ENCODE measurements around the gene CA10. TPM values are rescaled to one million over a fixed set of nuclear protein-coding genes. Genes with fewer than 3 reads are reported as not detected.

The CA10 gene
- total RNA-seq, 4 donors from 2014 or later, result not detected

DNA sequence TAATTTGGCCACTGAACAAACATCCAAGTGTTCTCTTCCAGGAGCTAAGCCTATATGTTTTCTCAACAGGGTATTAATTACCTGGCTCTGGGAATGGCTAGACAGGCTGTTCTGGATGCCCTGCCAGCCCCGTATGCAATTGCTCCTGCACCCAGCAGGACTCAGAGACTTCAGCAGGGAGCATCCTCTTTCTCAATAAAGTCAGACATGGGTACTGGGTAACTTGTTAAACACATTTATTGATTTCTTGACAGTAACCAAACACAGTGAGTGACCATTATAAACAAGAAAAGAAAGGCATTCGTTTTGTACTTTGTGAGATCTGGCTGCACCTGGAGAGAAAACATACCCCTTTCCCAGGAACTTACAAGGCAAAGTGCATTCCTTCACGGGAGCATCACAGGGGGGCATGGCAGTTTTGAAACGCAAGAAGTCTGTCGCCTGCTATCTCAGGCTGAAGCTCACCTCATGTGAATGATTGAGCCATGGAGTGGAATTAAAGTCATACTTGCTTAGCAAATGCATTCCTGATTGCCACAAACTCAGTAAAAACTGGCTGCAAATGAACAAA is 528.3 kb downstream of the CA10 start:
- no peak for ATAC-seq (ENCODE audit: low FRiP score)
- TF ChIP-seq, protein P1, sequence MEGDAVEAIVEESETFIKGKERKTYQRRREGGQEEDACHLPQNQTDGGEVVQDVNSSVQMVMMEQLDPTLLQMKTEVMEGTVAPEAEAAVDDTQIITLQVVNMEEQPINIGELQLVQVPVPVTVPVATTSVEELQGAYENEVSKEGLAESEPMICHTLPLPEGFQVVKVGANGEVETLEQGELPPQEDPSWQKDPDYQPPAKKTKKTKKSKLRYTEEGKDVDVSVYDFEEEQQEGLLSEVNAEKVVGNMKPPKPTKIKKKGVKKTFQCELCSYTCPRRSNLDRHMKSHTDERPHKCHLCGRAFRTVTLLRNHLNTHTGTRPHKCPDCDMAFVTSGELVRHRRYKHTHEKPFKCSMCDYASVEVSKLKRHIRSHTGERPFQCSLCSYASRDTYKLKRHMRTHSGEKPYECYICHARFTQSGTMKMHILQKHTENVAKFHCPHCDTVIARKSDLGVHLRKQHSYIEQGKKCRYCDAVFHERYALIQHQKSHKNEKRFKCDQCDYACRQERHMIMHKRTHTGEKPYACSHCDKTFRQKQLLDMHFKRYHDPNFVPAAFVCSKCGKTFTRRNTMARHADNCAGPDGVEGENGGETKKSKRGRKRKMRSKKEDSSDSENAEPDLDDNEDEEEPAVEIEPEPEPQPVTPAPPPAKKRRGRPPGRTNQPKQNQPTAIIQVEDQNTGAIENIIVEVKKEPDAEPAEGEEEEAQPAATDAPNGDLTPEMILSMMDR (IDR thresholded peaks at IDR 0.05), result no peak
- no peak for DNase-seq (ENCODE audit: low spot score)

DNA sequence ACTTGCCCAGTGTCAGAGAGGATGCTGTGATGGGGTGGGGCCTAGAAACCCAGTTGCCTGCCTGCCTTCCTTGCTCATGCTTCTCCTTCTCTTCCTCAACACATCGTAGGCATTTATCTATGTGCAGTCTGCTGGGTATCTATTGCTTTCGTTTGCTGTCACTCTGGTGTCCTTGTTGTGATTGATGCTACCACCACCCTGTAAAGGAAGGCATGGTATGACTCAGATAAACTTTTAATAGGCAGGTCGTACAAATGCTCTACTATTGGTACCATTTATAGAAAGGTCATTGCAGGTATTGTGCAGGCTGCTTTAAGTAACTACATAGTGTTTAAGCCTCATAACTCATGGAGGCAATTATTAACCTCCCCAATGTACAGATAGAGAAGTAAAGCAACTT is 529.3 kb downstream of the CA10 start:
- DNase-seq (ENCODE audit: low spot score) (no peak), ATAC-seq (ENCODE audit: low FRiP score) (no peak)
- TF ChIP-seq, protein P1 (IDR thresholded peaks at IDR 0.05), result no peak

DNA sequence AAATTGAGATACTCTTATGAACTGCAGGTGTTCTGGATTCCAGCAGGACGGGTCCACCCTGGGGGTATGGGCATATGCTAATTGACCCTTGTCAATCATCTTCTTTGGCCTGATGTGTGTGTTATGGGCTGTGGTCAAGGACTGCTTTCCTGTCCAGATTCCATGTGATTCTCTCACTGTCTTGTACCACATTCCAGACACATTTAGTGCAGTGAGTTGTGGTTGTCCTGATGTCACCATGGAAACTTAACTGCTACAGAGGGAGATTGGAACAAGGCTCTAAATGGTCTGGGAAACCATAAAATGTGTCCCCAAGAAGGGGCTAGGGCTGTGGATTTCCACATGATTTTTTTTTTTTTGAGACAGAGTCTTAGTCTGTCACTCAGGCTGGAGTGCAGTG is 530.7 kb downstream of the CA10 start:
- ATAC-seq (ENCODE audit: low FRiP score), result no peak

DNA sequence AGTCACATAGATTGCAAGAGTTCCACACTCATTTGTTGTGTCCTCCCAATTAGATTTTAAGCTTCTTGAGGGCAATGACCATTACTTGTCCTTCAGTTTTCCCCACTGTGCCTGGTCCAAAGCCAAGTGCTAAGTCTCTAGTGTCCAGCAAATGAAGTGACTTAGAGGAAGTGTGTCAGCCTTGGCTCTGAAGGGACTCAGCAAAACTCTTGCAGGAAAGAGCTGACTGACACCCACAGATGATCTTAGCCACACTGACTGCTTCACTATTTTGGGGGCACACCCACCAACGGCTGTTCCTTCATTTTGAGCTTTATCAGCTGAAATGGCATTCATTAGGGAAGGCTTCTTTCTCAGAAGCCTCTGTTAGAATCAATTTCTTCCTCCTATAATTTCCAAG is 540.0 kb downstream of the CA10 start:
- DNase-seq (ENCODE audit: low spot score), result no peak
- ATAC-seq (ENCODE audit: low FRiP score), result no peak

More for the DNA sequence above, 530.7 kb downstream of the CA10 start:
- TF ChIP-seq, protein P1 (IDR thresholded peaks at IDR 0.05), result no peak
- DNase-seq (ENCODE audit: low spot score), result no peak

DNA sequence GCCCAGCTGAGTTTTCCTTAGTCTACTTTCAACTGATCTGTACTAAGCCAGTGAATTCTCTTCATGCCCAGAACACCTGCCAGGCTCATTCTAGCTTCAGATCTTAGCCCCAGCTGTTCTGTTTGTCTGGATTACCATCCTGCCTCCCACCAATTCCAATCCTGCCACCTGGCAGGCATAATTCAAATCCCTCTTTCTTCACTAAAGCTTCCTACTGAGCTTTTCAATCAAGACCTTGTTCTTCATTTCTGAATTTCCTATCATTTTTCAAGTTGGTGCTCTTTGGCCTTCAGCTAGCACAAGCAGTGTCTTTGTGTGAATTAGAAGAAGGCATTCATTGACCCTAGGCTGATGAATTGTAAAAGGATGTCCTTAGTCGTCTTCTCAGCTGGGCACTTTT is 540.5 kb downstream of the CA10 start:
- TF ChIP-seq, protein P1 (IDR thresholded peaks at IDR 0.05), result no peak
- DNase-seq (ENCODE audit: low spot score) (no peak), ATAC-seq (ENCODE audit: low FRiP score) (no peak)

More for the DNA sequence above, 540.0 kb downstream of the CA10 start:
- TF ChIP-seq, protein P1 (IDR thresholded peaks at IDR 0.05), result no peak

DNA sequence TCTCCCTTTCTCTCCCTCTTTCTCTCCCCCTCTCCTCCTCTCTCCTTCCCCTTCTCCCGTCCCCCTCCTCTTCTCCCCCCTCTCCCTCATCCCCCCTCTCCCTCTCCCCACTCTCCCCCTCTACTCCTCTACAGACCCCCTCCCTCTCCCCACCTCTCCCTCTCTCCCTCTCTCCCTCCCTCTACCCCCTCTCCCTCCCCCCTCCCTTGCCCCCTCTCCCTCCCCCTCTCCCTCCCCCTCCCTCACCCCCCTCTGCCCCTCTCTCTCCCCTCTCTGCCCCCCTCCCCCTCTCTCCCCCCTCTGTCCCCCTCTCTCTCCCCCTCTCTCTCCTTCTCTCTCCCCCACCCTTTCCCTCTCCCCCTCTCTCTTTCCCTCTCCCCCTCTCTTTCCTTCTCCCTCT is 545.3 kb downstream of the CA10 start:
- DNase-seq (ENCODE audit: low spot score) (no peak), ATAC-seq (ENCODE audit: low FRiP score) (no peak)
- TF ChIP-seq, protein P1 (IDR thresholded peaks at IDR 0.05), result no peak

DNA sequence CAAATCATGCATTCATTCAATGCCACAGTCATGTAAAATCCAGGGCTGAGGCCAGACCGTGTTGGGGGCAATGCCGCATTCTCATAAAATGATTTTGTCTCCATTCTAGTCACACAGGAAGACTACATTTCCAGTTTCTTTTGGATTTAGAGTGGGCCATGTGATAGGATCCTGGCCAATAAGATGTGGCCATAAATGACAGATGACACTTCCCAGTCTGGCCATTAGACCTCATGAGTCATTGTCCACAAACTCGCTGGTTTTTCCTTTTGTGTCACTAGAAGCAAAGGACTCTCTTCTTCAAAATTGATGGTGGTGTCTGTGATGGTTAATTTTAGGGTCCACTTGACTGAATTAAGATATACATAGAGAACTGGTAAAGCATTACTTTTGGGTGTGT is 545.8 kb downstream of the CA10 start:
- ATAC-seq (ENCODE audit: low FRiP score) (no peak), DNase-seq (ENCODE audit: low spot score) (no peak)
- TF ChIP-seq, protein P1 (IDR thresholded peaks at IDR 0.05), result no peak
